T-helper 1 cell (primary cell): Measurements from ENCODE around the gene RGS9.

Experiments used
- DNase-seq, 5 donors: peaks; one replicate each; pipeline ENCODE4 v3.0.0-alpha.2; 2012 to 2020

Gene RGS9

DNA sequence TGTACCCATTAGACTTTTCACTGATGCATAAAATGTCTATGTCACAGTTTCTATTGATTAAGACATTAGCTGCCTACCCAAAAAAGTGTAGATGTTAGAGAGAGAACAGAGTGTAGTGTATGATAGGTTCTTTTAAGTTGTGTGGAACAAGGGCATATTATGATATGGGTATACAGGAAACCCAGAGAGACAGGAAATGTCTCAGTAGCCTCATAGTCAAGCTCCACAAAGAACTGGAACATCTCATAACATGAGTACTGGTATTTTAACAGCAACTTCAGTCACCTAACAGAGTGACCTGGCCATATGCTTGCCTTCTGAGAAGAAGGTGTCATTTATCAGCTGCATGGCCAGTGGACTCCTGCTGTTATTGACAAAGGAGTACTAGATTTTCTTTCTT lies 128.1 kb downstream of the RGS9 start:
- DNase-seq = peak in 1 of 5 donors; percentile 51

DNA sequence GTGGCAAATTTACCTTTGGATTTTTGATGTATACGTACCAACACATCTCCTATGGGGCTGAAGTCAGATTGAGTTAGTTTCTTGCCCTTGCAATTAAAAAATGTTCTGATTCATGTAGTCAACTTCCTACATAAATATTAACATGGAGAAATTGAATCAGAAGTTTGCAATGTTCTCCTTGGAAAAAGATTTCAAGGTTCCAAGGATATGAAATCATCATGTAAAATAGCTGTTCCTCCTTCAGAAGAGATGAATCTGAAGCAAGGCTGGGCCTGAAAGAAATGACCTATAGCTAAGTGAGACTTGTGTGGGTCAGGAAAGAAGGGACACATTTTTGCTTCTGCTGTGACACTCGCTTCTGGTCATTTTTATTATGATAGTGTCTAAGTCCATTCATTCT lies 131.7 kb downstream of the RGS9 start:
- DNase-seq = no peak

DNA sequence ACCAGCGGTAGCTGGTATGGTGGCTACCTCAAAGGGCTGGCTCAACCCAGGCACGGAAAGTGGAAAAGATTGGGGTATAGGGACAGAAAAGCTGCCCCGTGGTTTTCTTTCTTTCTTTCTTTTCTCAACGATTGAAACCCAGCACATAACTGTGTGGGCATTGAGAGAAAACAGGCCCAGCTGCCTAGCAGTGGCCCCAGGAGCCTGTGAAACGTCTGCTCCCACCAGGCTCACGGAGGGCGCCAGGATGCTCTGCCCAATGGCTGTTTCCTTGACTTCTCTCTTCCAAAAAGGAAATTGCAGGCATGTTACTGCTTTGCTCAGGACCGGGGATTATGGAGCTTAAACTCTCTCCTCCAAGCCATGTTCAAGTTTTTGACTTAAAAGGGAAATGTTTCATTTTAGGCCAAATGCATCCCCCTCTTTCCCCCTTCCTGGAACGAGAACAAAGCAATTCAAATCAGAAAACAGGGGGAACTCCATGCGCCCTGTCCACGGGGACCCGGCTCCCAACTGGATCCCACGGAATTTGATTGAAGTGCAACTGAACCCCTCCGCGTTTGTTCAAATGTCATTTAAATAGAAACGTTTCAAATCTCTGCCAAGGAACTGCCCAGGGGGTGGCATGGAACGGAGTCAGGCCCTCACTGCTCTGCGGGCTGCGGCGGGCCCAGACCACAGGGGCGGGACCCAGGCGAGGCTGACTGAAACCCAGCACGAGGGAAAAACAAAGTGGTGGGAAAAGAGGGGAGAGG lies 133.5 kb downstream of the RGS9 start:
- DNase-seq = no peak

- DNase-seq = no peak
Observed at GRCh38 chr17:65271296-65271695, 134.1 kb downstream of the RGS9 start.
